ENCODE results near the gene SPOP. TPM values are rescaled to one million over a fixed set of nuclear protein-coding genes. Genes with fewer than 3 reads are reported as not detected.
A peak's percentile ranks its signal among the peaks of the same experiment; 100 is the strongest.

SPOP gene
- total and polyA plus RNA-seq, 2 experiments from 2014 or later = 13.9 to 18.6 TPM

DNA sequence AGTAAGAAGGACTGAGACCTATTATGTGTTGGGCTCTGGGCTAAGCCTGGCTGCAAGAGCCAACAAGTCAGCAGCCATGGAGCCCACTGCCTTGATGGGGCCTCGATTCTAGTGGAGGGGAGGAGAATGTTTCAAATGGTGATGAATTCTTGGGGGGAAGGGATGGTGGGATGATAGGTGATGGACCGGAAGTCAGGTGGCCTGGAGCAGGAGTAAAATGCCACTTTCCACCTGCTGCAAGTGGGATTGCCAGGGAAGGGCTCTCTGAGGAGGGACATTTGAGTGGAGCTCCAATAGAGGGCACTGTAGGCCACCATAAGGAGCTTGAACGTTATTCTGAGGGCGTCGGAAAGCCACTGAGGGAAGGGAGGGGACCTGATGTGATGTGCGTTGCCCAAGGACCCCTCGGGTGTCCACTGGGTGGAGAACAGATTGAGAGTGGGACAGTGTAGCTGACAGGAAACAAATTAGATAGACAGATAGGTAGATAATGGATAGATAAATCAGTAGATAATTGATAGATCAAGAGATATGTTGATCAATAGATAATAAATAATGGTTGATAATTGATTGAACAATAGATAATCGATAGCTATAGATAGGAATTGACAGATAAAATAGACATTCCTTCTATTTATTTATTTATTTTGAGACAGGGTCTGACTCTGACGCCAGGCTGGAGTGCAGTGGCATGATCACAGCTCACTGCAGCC is 120.4 kb downstream of the SPOP start:
- Histone ChIP-seq H2AFZ (no peak overlapping the region), H3K4me1 (ENCODE audit: insufficient read depth) (no peaks in the 10 kb centered on the region; the same call in 1 of the 2 replicates), H3K27ac (ENCODE audit: low read depth) (no peak overlapping the region), H3K27me3 (ENCODE audit: insufficient read depth) (no peaks in the 10 kb centered on the region; the same call in 1 of the 2 replicates), H3F3A (replicated peaks; ENCODE audit: low read depth) (no peaks in the 10 kb centered on the region), H3K9me2 (ENCODE audit: insufficient read depth) (no peaks in the 10 kb centered on the region), H3K4me3 (no peak overlapping the region), H3K36me3 (ENCODE audit: insufficient read depth) (no peaks in the 10 kb centered on the region), H3K4me2 (no peak overlapping the region), H3K79me2 (replicated peaks; ENCODE audit: insufficient read depth) (no peaks in the 10 kb centered on the region), H4K20me1 (replicated peaks; ENCODE audit: insufficient read depth) (no peaks in the 10 kb centered on the region)
- ATAC-seq = peak; percentile 69
- no peaks in the 10 kb centered on the region for H3K36me3 Mint-ChIP-seq (ENCODE audit: low read depth)
- no peaks in the 10 kb centered on the region for H3K9me3 Mint-ChIP-seq
- H3K4me1 Mint-ChIP-seq = peaks cover 12% of the 10 kb centered on the region
- peaks cover 20% of the 10 kb centered on the region for H3K27me3 Mint-ChIP-seq (ENCODE audit: insufficient read depth, low read depth, poor library complexity)
- H3K27ac Mint-ChIP-seq = no peak overlapping the region
- TF ChIP-seq ZNF462 (CRISPR knock-in tag; IDR thresholded peaks at IDR 0.05) (no peak), CTCF (conservative IDR thresholded peaks at IDR 0.05; ENCODE audit: low read depth in 2 of 2) (peak; percentile 70 to 89), EZH2 (IDR thresholded peaks at IDR 0.05; ENCODE audit: low read depth, unreplicated experiment) (no peak), NANOG (IDR thresholded peaks at IDR 0.05; ENCODE audit: borderline replicate concordance) (no peak)
- TF ChIP-seq, protein P1, sequence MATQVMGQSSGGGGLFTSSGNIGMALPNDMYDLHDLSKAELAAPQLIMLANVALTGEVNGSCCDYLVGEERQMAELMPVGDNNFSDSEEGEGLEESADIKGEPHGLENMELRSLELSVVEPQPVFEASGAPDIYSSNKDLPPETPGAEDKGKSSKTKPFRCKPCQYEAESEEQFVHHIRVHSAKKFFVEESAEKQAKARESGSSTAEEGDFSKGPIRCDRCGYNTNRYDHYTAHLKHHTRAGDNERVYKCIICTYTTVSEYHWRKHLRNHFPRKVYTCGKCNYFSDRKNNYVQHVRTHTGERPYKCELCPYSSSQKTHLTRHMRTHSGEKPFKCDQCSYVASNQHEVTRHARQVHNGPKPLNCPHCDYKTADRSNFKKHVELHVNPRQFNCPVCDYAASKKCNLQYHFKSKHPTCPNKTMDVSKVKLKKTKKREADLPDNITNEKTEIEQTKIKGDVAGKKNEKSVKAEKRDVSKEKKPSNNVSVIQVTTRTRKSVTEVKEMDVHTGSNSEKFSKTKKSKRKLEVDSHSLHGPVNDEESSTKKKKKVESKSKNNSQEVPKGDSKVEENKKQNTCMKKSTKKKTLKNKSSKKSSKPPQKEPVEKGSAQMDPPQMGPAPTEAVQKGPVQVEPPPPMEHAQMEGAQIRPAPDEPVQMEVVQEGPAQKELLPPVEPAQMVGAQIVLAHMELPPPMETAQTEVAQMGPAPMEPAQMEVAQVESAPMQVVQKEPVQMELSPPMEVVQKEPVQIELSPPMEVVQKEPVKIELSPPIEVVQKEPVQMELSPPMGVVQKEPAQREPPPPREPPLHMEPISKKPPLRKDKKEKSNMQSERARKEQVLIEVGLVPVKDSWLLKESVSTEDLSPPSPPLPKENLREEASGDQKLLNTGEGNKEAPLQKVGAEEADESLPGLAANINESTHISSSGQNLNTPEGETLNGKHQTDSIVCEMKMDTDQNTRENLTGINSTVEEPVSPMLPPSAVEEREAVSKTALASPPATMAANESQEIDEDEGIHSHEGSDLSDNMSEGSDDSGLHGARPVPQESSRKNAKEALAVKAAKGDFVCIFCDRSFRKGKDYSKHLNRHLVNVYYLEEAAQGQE (IDR thresholded peaks at IDR 0.05; ENCODE audit: unreplicated experiment) = no peak
- no peak overlapping the region for H3K4me3 Mint-ChIP-seq
- DNase-seq (ENCODE audit: low spot score) = peak; percentile 92

Measured in GM23338 (cell line).